HG03354 (cell line): Measurements from ENCODE around the gene NDOR1.

Source experiments
- ATAC-seq: cut with Tn5 transposase; IDR thresholded peaks from one replicate; pipeline ENCODE4 v1.9.1; 2021; ENCODE audit warnings: mild to moderate bottlenecking; ENCODE audit not compliant: unreplicated experiment, poor library complexity, severe bottlenecking

Gene NDOR1

GRCh38 chr9:137180491-137180890 lies 25.0 kb upstream of the NDOR1 start:
- no peak for ATAC-seq

DNA sequence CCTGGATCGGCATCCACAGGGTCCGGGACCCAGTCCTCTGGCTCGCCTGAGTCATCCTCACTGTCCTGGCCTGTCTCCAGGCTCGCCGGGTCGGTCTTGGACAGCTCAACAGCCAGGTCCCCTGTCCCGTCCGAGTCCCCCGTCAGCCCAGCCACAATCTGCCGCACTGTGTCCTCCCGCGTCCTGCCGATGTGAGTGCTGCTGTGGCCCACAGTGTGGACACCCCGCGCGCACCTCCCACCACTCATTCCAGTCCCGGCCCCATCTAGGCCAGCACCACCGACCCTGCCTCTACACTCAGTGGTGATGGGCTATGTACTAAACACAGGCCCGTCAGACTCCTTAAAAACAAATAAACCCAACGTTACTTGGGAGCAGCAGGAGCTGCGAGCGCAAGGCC lies 23.8 kb upstream of the NDOR1 start:
- no peak for ATAC-seq

GRCh38 chr9:137182836-137183235 lies 22.7 kb upstream of the NDOR1 start:
- no peak for ATAC-seq

DNA sequence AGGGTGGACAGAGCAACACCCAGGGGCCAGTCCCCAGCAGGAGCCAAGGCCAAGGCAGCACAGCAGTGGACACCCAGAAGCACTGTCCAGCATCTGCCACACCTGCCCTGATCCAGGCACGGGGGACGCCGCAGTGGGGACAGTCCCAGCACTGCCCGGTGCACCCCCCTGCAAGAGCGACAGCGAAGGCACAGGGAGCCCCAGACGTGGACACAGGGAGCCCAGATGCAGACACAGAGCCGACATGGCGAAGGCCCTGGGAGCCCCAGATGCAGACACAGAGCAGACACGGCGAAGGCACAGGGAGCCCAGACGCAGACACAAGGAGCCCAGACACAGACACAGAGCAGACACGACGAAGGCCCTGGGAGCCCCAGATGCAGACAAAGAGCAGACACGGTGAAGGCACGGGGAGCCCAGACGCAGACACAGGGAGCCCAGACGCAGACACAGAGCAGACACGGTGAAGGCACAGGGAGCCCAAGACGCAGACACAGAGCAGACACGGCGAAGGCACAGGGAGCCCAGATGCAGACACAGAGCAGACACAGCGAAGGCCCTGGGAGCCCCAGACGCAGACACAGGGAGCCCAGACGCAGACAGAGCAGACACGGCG lies 21.4 kb upstream of the NDOR1 start:
- ATAC-seq: no peak

DNA sequence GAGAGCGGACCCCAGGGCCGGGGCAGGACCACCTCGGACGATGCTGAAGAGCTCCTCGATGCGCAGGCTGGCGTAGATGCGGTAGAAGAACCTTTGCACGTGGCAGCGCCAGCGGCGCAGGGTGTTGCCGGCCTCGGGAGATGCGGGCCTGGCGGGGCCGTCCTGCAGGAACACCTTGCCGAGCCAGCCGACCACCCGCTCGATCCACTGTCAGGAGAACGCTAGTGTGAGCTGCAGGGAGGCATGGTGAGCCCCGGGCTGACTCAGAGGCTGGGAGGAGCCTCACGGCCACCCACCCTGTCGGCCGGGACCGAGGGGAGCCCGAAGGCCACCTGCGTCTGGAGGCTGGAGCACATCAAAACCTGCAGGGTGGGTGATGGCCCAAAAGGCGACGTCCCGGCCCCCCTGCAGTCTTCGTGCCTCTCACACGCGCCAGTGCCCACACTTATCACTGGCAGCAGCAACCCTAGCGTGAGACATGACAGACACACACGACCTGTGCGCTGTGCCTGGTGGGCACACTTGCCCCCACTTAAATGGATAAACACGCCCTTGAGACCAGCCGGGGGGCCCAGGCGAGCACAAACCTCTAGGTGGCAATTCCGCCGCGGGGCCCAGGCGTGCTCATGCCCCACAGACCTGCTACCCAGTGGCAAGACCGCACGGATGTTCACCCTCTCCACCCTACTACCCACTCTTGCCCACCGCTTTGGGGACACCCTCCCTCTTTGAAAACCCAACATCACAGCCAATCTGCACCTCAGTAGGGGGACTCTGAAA lies 20.4 kb upstream of the NDOR1 start:
- ATAC-seq: no peak

GRCh38 chr9:137185921-137186320 lies 19.6 kb upstream of the NDOR1 start:
- ATAC-seq: no peak

- no peak for ATAC-seq
Observed at GRCh38 chr9:137186385-137186784, 19.1 kb upstream of the NDOR1 start.

DNA sequence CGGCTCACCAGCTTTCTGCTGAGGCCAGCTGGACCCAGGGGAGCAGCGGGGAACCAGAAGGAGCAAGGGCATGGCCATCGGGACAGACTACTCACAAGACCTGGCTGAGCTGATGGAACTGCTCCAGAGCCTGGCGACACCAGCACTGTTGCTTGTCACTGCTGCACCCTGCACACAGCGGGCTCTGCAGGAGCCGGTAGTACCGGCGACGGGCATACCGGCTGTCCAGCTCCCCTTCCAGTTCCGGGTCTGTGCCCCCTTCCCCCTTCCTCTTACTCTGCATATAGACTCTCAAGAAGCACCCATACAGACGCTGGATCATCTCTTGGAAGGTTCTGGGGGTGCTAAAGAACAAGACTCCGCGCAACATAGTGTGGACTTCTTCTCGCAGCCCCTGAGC lies 18.1 kb upstream of the NDOR1 start:
- no peak for ATAC-seq

GRCh38 chr9:137188086-137188489 lies 17.4 kb upstream of the NDOR1 start:
- no peak for ATAC-seq

GRCh38 chr9:137188490-137189296 lies 16.8 kb upstream of the NDOR1 start, which contains the start of the genes ANAPC2 and SSNA1:
TSS of gene ANAPC2 (minus strand) at chr9:137188560. CDS start at chr9:137188532, 28 bp downstream.
TSS of gene SSNA1 (plus strand) at chr9:137188676. CDS start at chr9:137188727, 51 bp downstream.
- ATAC-seq: peak; percentile 80

- no peak for ATAC-seq
Observed at GRCh38 chr9:137189297-137190295, 15.9 kb upstream of the NDOR1 start.

- no peak for ATAC-seq
Observed at GRCh38 chr9:137190315-137190856, 15.1 kb upstream of the NDOR1 start.

DNA sequence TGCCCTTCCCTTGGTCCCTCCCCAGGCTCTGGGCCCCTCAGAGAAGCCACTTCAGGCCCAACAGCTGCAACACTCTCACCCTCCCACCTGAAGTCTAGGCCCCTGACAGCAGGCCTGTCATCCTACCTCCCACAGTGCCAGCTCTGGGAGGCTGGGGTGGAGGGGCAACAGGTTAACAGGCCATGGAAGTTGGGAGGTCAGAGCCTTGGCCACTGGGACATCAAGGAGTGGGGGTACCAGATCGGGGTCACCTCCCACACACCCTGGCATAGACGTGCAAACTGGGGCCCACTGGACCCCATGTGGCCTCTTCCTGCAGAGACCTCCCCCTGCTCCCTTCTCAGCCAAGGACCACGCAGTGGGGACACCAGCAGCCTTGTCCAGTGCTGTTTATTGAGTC lies 14.3 kb upstream of the NDOR1 start:
- no peak for ATAC-seq

DNA sequence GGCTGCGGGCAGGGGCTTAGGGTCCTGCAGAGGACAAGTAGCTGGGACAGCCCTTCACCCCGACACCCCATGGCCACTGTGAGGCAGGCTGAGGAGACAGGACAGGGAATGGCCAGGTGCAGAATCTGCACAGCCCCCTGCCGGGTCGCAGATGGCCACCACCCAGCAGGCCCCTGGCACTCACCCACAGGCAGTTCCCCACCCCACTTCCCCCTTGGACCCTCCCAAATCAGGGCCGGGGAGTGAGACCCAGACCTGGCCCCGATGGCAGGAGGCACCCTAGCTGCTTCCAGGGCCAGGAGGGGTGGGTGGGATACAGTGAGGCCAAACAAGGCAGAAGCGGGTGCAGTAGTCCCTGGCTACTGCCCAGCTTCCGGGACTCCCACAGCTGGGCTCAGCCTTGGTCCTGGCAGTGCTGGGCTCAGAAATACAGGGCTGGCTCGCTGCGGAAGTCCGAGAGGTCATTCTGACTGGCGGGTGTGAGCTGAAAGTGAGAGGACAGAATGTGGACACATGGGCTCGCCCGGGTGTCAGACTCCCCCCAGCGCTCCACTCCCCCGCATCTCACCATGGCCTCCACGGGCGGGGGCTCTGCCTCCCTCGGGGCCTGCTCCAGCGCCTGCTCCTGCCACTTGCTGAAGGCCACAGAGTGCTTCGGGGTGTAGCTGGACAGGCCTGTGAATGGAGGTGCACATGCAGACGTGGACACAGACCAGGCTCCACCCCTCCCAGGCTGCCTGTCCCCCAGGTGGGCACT lies 13.6 kb upstream of the NDOR1 start:
- ATAC-seq: no peak

DNA sequence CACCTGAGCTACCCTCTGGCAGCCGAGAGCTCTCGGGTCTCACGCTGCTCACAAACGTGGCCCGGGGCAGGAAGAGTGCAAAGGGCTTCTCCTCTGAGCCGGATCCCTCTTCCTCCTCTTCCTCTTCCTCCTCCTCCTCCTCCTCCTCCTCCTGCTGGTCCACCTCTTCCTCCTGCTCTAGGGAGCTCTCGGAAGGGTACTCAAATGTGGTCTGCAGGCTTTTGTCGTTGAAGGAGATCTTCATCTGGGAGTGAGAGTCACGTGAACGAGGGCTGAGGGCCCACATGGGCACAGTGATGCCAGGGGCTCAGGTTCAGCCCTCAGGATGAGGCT lies 13.1 kb upstream of the NDOR1 start:
- no peak for ATAC-seq

GRCh38 chr9:137192859-137193258 lies 12.6 kb upstream of the NDOR1 start:
- no peak for ATAC-seq

DNA sequence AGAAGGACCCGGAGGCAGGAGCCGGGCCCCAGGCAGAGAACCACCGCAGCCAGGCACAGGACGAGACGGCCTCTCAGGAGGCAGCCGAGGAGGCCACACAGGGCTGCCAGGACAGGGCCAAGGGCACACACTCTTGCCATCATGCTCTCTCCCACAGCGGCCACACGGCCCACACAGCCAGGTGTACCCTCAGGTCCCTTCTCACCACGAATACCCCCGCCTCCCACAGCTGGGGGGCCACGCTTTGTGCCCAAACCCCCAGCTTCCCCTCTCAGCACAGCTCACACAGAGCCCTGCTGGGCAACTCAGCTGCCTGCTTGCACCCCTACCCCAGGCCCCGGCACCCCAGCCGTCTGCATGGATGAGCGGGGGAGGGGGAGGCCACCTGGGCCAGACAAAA lies 11.7 kb upstream of the NDOR1 start:
- ATAC-seq: no peak

- no peak for ATAC-seq
Observed at GRCh38 chr9:137194388-137194787, 11.1 kb upstream of the NDOR1 start.

GRCh38 chr9:137194909-137195308 lies 10.6 kb upstream of the NDOR1 start:
- no peak for ATAC-seq
